Colonic mucosa (tissue), 4 donors: ENCODE measurements around the gene ZNF397. TPM values are rescaled to one million over a fixed set of nuclear protein-coding genes. Genes with fewer than 3 reads are reported as not detected.

Experiments
- DNase-seq: peaks from one replicate; pipeline ENCODE4 v3.0.0-alpha.2; 2020
- H3K27ac ChIP-seq: fragments of 200-600 bp; one replicate; pipeline ENCODE4 v1.8.0; 2021
- H3K27me3 ChIP-seq: fragments of 200-600 bp; one replicate; pipeline ENCODE4 v1.8.0; 2021
- H3K36me3 ChIP-seq: fragments of 200-600 bp; one replicate; pipeline ENCODE4 v1.8.0; 2021
- H3K4me1 ChIP-seq: fragments of 200-600 bp; one replicate; pipeline ENCODE4 v1.8.0; 2021; ENCODE audit warnings: mild to moderate bottlenecking
- H3K4me3 ChIP-seq: fragments of 200-600 bp; one replicate; pipeline ENCODE4 v1.8.0; 2021
- H3K9ac ChIP-seq, 2 donors: one replicate each; pipeline ENCODE4 v1.7.0; 2013; ENCODE audit warnings: control low read depth in 2 of 2, low read depth in 2 of 2, low read length in 2 of 2
- H3K9me3 ChIP-seq: fragments of 200-600 bp; one replicate; pipeline ENCODE4 v1.8.0; 2021
- CTCF ChIP-seq: fragments of 200-600 bp; IDR thresholded peaks from one replicate; pipeline ENCODE4 v1.8.0; 2022; ENCODE audit warnings: antibody characterized with exemption, mild to moderate bottlenecking
- intact Hi-C: fragments of 100-400 bp; cut with DNase I; formaldehyde crosslinking; loops from one replicate; pipeline ENCODE4 v1.14.1; 2022
- total RNA-seq, 2 donors: library from RNA; stranded (reverse); fragmentation: NEBNext Ultra II Directional in 1 of 2; extraction: Animal tissue kit (Norgen Biotek cat#: 25700) in 1 of 2; gene quantifications; one replicate each; pipeline ENCODE4 v1.2.1, GENCODE V29; 2021
- donor health status: healthy.
- donor health status: DM: no; HTN: no; CAD: no.
- donor health status: DM: no; HTN: no; CAD: no.

ZNF397 gene
- total RNA-seq, 2 donors from 2014 or later = 22.7 to 25.2 TPM

GRCh38 chr18:35283923-35284794 lies 43.3 kb downstream of the ZNF397 start:
- H3K27me3 ChIP-seq = no peaks in the 10 kb centered on the region
- no peaks in the 10 kb centered on the region for H3K9me3 ChIP-seq
- no peak overlapping the region for H3K9ac ChIP-seq
- no peak for DNase-seq
- H3K4me3 ChIP-seq = no peak overlapping the region
- no peaks in the 10 kb centered on the region for H3K4me1 ChIP-seq
- H3K27ac ChIP-seq = no peak overlapping the region
- intact Hi-C loops = no loop called here
- no peak for TF ChIP-seq CTCF
- no peaks in the 10 kb centered on the region for H3K36me3 ChIP-seq

GRCh38 chr18:35284841-35285240 lies 44.0 kb downstream of the ZNF397 start:
- no peaks in the 10 kb centered on the region for H3K9me3 ChIP-seq
- no peak overlapping the region for H3K4me3 ChIP-seq
- no peaks in the 10 kb centered on the region for H3K27me3 ChIP-seq
- no peak for DNase-seq
- H3K36me3 ChIP-seq = no peaks in the 10 kb centered on the region
- no peak for TF ChIP-seq CTCF
- no peak overlapping the region for H3K27ac ChIP-seq
- no peak overlapping the region for H3K9ac ChIP-seq
- intact Hi-C loops = no loop called here
- no peaks in the 10 kb centered on the region for H3K4me1 ChIP-seq

GRCh38 chr18:35289293-35289692 lies 48.5 kb downstream of the ZNF397 start:
- H3K27me3 ChIP-seq = no peaks in the 10 kb centered on the region
- no peak for DNase-seq
- H3K4me1 ChIP-seq = no peaks in the 10 kb centered on the region
- no peaks in the 10 kb centered on the region for H3K36me3 ChIP-seq
- H3K9ac ChIP-seq = peak overlapping the region; percentile 69 to 86
- no peaks in the 10 kb centered on the region for H3K9me3 ChIP-seq
- no peak for TF ChIP-seq CTCF
- intact Hi-C loops = no loop called here
- peak overlapping the region; percentile 56 for H3K27ac ChIP-seq
- peak overlapping the region; percentile 76 for H3K4me3 ChIP-seq

- H3K4me3 ChIP-seq = peak overlapping the region; percentile 76
- peak; percentile 45 for DNase-seq
- peak overlapping the region; percentile 56 for H3K27ac ChIP-seq
- TF ChIP-seq CTCF = no peak
- no peaks in the 10 kb centered on the region for H3K4me1 ChIP-seq
- peak overlapping the region; percentile 69 to 86 for H3K9ac ChIP-seq
- no peaks in the 10 kb centered on the region for H3K9me3 ChIP-seq
- intact Hi-C loops = loop anchor here (5.0 kb wide), 1 partner anchor 48 kb away; no protein-coding TSS in a partner anchor
- no peaks in the 10 kb centered on the region for H3K36me3 ChIP-seq
- H3K27me3 ChIP-seq = no peaks in the 10 kb centered on the region
Measured at GRCh38 chr18:35289727-35290093, 48.9 kb downstream of the ZNF397 start.

- H3K9ac ChIP-seq = peak within 1 kb of the TSS; percentile 82 to 86
- H3K9me3 ChIP-seq = no peaks in the 10 kb centered on the region
- peak within 1 kb of the TSS; percentile 56 for H3K27ac ChIP-seq
- H3K27me3 ChIP-seq = no peaks in the 10 kb centered on the region
- no peaks in the 10 kb centered on the region for H3K4me1 ChIP-seq
- DNase-seq = peak; percentile 96
- no peaks in the 10 kb centered on the region for H3K36me3 ChIP-seq
- intact Hi-C loops = loop anchor here (5.0 kb wide), 1 partner anchor 47 kb away; no protein-coding TSS in a partner anchor
- H3K4me3 ChIP-seq = peak within 1 kb of the TSS; percentile 76
- TF ChIP-seq CTCF = no peak
Measured at GRCh38 chr18:35290094-35290735, 49.4 kb downstream of the ZNF397 start, which contains the start of gene ZSCAN30. TSS of gene ZSCAN30 (minus strand) at chr18:35290229. CDS start at chr18:35264352, 25,877 bp downstream.
